ENCODE results near the gene SAPCD1.
"Not testable (repeated sequence)": the region's sequence is repeated elsewhere in the genome, so short reads cannot be mapped to it uniquely, and the experiment has no call there.

Gene SAPCD1

DNA sequence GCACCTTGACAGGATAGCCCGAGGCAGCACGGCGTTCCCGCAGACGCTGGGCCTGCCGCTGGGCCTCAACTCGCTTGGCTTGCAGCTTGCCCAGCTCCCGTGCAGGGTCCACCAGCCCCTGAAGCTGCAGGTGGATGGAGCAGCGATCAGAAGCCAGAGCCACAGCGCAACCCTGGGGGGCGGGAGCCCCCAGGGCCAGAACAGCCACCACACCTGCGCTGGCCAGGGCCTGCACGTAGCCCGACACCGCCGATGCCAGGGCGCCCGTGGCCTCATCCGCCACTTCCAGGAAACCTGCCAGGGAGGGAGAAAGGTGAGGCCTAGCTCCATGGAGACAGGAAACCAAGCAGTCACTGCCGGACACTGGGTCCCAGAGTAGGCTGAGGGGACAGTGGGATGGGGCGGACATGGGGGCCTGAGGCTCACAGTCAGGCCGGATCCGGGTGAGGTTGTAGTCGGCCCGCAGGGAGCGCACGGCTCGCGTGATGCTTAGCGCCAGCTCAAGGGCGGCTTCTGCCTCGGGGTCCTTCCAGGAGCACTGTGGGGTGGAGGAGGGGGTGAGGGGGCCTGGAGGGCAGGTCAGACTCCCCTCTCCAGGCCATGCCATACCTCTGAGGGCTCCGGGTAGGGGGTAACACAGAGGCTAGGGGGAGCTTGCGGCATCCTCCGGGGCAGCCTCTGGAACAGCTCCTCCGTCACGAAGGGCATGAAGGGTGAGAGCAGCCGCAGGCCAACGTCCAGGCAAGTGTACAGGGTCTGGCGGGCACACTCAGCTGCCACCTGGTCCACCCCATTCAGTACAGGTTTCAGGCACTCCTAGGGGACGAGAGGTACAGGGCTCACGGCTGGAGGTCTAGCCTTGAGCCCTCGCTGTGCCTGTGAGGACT lies 16.8 kb downstream of the SAPCD1 start:
- no peak for DNase-seq

DNA sequence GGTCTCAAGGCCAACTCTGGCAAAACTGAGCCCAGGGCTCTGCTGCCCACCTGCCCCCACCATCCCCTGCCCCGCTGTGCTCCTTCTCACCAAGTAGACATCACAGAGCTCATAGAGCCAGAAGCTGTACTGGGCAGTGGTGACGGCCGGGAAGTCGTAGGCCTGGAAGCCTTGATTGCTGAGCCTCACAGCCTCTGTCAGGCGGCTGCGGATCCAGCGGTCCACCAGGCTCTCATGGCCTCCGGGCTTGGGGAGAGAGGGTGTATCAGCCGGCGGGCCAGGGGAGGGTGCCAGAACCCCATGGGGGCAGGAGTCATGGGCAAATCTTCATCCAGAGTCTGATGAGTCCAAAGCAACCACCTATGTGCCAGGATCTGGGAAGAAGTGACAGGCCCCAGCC lies 17.5 kb downstream of the SAPCD1 start:
- no peak for DNase-seq

DNA sequence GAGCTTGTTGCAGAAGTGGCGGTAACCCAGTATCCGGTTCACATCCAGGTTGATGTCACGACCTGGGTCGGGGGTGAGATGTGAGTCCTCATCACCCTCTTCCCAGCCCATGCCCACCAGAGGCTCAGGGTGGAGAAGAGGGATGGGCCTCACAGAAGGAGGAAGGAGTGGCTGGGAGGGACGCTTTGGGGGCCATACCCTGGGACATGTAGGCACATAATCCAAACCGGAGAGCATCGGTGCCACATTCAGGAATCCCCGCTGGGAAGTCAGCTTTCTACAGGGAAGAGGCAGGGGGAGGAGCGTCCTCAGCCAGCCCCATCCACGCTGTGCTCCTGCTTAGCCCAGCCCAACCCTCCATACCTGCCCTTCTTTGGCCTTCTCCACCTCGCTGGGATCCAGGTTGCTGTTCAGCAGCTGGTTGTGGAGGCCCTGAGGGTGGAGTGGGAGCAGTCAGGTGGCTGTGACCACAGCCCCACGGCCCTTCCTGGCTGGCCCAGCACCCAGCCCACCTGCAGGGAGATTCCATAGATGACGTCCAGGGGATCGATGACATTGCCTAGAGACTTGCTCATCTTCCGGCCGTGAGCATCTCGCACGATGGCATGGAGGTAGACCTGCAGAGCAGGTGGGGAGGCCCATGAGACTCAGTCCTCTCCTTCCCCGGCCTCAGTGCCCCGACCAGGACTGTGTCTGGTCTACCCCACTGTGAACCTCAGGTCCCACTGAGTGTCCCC lies 18.2 kb downstream of the SAPCD1 start:
- DNase-seq: no peak

GRCh38 chr6:31781244-31782125 lies 19.0 kb downstream of the SAPCD1 start:
- DNase-seq: no peak

DNA sequence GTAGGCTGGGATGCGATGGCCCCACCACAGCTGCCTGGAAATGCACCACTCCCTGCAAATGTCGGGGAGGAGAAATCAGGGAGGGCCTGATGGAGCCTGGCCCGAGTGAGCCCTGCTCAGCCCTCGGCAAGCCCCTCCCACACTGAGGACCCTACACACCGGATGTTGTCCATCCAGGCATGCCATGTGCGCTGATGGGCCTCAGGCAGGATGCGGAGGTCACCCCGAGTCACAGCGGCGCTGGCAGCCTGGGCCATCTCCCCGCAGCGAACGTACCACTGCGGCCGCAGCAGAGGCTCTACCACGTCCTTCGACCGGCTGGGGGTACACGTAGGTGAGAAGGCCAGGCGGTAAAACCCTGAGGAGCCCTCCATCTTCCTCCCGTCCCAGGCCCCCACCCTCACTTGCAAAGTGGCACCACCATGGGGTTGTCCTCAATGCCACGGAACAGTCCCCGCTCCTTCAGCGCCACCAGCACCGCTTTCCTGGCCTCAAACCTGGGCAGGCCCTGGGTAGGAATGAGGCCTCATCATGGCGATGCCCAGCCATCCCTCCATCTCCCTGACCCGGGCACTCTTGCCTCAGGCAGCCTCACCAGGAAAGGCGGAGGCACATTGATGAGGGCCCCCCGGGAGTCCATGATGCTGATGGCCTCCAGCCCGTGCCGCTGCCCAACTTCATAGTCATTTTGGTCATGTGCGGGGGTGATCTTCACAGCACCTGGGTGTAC lies 19.8 kb downstream of the SAPCD1 start:
- no peak for DNase-seq

DNA sequence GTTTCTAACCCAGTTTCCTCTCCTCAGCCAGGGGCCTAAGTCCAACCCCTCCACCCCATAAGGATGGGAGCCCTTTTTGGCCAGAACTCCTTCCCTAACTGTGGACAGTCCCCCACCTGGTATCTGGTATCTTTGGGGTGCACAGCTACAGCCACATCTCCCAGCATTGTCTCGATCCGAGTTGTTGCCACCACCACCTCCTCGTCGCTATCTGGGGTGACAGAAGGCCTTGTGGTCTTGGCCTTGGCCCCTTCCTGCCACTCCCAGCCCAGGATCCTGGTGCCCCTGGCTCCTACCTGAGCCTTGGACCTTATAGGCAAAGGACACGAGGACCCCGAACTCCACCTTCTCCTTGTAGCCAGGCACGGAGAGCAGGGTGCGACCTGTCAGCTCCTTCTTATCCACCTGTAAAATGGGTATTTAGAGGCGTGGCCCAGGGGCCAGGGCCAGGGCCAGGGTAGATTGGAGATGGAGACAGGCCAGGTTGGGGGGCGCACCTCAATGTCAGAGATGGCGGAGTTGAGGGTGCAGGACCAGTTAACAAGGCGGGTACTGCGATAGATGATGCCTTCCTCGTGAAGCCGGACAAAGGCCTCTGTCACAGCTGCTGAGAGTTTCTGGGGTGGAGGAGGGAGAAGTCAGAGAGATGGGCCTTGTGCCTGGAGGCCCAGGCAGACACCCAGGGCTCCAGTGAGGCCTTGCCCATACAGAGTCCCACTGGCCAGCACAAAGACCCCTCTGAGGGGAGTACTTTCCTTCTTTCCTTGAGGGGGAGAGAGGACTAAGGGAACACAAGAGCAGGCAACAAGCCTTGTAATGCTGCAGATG lies 21.9 kb downstream of the SAPCD1 start:
- no peak for DNase-seq

DNA sequence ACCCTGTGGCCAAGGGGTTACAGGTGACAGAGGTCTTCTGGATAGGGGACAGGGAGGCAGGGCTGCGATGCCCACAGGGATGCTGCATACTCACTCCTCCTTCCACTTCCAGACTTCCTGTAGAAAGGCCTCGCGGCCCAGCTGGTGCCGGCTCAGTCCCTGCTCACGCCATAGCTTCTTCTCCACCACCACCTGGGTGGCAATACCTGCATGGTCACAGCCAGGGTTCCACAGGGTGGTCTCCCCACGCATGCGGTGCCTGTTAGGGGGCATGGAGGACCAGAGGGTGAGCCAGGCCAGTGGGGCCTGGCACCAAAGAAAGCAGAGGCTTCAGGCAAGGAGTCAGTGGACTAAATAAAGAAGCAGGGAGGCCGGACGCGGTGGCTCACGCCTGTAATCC lies 23.0 kb downstream of the SAPCD1 start:
- no peak for DNase-seq

GRCh38 chr6:31791324-31792089 lies 29.1 kb downstream of the SAPCD1 start:
- no peak for DNase-seq

- no peak for DNase-seq
Measured at GRCh38 chr6:31792090-31792374, 29.6 kb downstream of the SAPCD1 start.

DNA sequence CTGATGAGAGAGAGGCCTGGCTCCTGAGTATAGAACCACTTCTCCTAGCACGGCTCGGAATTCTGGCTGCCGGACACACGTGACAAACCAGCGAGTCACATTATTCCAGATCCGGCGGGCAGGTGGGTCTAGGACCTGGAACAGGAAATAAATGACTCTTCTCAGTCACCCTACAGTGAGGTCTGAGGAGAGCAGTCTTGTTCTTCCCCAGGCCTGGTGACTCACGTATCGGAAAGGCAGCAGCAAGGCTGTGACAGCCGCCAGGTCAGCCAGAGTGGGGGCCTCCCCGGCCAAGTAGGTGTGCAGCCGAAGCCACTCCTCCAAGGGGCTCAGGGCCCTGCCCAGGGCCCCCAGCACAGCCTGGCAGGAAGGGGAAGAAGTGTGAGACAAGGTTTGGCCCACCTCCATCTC lies 30.3 kb downstream of the SAPCD1 start:
- DNase-seq: no peak

DNA sequence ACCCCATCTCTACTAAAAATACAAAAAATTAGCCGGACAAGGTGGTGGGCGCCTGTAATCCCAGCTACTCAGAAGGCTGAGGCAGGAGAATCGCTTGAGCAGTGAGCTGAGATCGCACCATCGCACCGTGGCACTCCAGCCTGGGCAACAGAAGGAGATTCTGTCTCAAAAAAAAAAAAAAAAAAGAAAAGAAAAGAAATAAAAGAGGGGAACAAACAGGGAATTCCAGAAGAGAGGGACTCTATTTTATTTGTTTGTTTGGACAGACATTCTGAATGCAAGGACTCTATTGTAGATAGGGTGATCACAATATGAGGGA lies 31.4 kb downstream of the SAPCD1 start:
- not testable (repeated sequence) for DNase-seq

GRCh38 chr6:31794294-31794865 lies 31.9 kb downstream of the SAPCD1 start:
- DNase-seq: peak in 1 of 5 experiments; percentile 40

DNA sequence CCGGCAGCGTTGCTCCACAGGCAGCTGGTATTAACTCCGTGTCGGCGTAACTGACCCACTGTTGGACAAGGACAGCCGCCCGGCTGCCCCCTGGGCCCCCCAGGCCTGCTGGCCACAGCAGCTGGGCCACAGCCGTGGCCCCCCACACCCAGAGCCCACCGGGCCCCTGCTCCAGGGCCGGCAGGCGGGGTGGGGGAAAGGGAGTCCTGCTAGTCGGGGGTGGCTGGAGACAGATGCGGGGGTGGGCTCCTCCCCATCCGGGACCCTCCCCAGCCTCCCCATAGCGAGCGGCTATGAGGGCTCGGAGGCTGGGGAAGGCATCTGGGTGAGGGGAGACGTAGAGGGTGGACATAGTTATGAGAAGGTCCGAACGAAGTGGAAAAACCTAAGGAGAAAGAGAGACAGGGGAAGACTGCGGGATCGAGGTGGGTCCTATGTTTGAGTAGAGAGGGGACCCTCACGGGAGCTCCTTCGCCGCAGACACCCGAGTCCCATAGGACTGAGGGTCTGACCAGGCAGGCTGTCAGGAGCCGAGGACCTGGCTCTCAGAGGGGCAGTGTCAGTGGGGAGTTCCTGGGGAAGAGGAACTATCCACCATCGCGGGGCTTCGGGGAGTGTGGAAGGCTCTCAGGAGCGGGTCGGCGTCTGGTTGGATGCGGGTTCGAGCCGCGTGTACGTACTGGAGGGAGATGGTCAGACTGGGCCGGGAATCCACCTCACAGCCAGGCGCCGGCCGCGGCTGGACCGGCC lies 32.6 kb downstream of the SAPCD1 start:
- DNase-seq: peak in 1 of 5 experiments; percentile 13

DNA sequence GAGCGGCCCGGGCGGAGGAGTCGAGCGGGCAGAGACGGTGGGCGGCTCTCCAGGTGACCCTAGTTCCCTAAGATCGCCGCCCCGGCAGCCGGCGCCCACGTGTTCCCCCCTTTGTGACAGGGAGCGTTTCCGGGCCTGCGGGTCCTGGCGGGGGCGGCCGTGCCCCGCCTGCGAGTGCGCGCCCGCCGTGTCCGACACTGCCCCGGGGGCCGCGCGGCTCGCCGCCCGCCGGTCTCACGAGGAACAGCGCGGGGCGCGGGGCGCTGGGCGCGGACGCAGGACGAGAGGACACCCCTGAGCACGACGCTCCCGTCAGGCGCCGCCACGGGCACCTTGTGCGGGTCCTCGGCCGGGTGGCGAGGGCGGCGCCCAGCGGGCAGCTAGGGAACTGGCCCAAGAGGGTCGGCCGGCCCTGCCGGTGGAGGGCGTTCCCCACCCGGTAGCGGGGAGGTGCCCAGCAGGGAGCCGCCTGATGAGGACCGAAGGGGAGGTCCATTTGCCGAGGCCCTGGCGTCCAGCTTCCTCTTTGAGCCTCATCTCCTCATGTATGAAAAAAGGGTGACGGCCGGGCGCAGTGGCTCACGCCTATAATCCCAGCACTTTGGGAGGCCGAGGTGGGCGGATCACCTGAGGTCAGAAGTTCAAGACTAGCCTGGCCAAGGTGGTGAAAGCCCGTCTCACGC lies 33.3 kb downstream of the SAPCD1 start, which contains the start of gene VARS1:
TSS of gene VARS1 (minus strand) at position 137 of the 683 bp plus-strand sequence. CDS start 535 bp downstream, outside the sequence.
- peak; percentile 64 to 88 (median 77) for DNase-seq

GRCh38 chr6:31796993-31797385 lies 34.5 kb downstream of the SAPCD1 start:
- DNase-seq: no peak

GRCh38 chr6:31797588-31797987 lies 35.1 kb downstream of the SAPCD1 start:
- DNase-seq: peak in 2 of 5 experiments; percentile 24 to 88

GRCh38 chr6:31799781-31800180 lies 37.3 kb downstream of the SAPCD1 start:
- DNase-seq: no peak

GRCh38 chr6:31801031-31801927 lies 38.8 kb downstream of the SAPCD1 start:
- DNase-seq: not testable (repeated sequence)

Data from T-helper 2 cell (primary cell).